ENCODE measurements around the gene MYL12A.

The MYL12A gene

DNA sequence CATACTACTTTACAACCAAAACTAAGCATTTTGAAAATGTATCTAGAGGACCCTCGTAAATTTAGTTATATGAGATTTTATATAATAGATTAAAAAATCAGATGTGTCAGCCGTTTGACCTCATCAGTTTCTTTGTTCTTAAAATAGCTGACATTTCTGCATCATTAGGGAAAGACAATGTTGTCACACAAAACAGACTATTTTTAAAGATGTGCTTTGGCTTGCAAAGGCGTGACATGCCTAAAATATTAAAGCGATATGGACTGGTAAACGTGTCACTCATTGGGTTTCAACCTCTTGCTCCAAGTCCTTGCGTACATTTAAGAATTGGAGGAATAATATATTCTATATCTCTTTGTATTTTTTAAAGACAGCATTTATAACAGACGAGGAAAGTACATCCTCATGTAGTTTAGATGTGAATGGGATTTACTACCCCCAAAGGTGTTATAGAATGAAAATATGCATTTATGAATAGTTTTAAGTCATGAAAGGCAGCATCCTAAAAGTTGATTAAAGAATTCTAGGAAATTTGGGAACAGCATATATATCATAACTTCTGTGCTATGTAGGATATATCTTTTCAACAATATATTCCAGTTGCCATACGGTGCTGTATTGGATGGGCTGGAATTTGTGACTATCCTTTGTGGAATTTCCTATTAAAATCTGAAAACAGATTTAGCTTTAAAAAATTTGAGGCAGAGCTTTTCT lies 3.8 kb downstream of the MYL12A start:
- ChIA-PET CTCF (no interaction called here), POLR2A (no interaction called here)
- no peak for TF ChIP-seq SP1 (IDR thresholded peaks at IDR 0.05)
- TF ChIP-seq LEF1 (IDR thresholded peaks at IDR 0.05; ENCODE audit: borderline replicate concordance) = no peak
- no peak for TF ChIP-seq FOXK2 (IDR thresholded peaks at IDR 0.05)
- no peak for TF ChIP-seq NFRKB (IDR thresholded peaks at IDR 0.05)
- TF ChIP-seq SUZ12 (IDR thresholded peaks at IDR 0.05) = no peak
- TF ChIP-seq FOXM1 (IDR thresholded peaks at IDR 0.05; ENCODE audit: borderline replicate concordance) = no peak
- no peak for TF ChIP-seq FOXA1 (IDR thresholded peaks at IDR 0.05)
- TF ChIP-seq ARNT (IDR thresholded peaks at IDR 0.05) = no peak
- TF ChIP-seq TARDBP (IDR thresholded peaks at IDR 0.05) = no peak
- no peak for DNase-seq (ENCODE audit: extremely low spot score)

- POLR2A ChIA-PET = no interaction called here
- no peak for DNase-seq (ENCODE audit: extremely low spot score)
- CTCF ChIA-PET = no interaction called here
- TF ChIP-seq FOXK2 (IDR thresholded peaks at IDR 0.05) (no peak), TARDBP (IDR thresholded peaks at IDR 0.05) (no peak), ELF4 (IDR thresholded peaks at IDR 0.05) (no peak), ZNF384 (IDR thresholded peaks at IDR 0.05) (no peak), L3MBTL2 (conservative IDR thresholded peaks at IDR 0.05) (no peak), FOXA1 (IDR thresholded peaks at IDR 0.05) (no peak), ARNT (IDR thresholded peaks at IDR 0.05) (no peak), FOXM1 (IDR thresholded peaks at IDR 0.05; ENCODE audit: borderline replicate concordance) (no peak), LEF1 (IDR thresholded peaks at IDR 0.05; ENCODE audit: borderline replicate concordance) (no peak), SUZ12 (IDR thresholded peaks at IDR 0.05) (no peak), CTBP1 (IDR thresholded peaks at IDR 0.05; ENCODE audit: borderline replicate concordance) (no peak), SP1 (IDR thresholded peaks at IDR 0.05) (no peak), NFRKB (IDR thresholded peaks at IDR 0.05) (no peak)
- TF ChIP-seq, protein P1, sequence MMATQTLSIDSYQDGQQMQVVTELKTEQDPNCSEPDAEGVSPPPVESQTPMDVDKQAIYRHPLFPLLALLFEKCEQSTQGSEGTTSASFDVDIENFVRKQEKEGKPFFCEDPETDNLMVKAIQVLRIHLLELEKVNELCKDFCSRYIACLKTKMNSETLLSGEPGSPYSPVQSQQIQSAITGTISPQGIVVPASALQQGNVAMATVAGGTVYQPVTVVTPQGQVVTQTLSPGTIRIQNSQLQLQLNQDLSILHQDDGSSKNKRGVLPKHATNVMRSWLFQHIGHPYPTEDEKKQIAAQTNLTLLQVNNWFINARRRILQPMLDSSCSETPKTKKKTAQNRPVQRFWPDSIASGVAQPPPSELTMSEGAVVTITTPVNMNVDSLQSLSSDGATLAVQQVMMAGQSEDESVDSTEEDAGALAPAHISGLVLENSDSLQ (IDR thresholded peaks at IDR 0.05) = no peak
Measured at GRCh38 chr18:3251963-3252277, 4.3 kb downstream of the MYL12A start.

DNA sequence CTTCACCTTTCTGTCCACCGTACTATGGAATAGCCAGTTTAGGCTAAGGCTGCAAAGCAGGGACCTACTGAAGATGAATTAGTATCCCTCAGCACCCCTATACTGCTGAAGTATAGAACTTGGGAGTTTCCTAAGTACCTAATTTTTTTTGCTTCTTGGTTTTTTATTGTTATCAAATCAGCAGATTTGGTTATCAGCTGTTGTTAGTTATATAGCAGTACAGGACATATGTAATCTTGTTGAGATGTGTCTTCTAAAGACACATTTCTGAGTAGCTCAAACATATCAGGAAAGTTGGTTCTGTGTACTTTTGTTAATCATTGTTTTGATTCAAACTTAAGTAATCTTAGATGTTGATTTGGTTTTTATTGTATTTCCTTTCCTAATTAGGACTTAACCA lies 5.2 kb downstream of the MYL12A start:
- CTCF ChIA-PET = interaction anchor here (0.6 kb wide), 1 partner anchor 538 kb away, joined by 3 read pairs; no protein-coding TSS in a partner anchor
- TF ChIP-seq FOXK2 (IDR thresholded peaks at IDR 0.05) = no peak
- no peak for TF ChIP-seq ARNT (IDR thresholded peaks at IDR 0.05)
- no peak for TF ChIP-seq CTBP1 (IDR thresholded peaks at IDR 0.05; ENCODE audit: borderline replicate concordance)
- TF ChIP-seq L3MBTL2 (conservative IDR thresholded peaks at IDR 0.05) = no peak
- TF ChIP-seq SP1 (IDR thresholded peaks at IDR 0.05) = no peak
- TF ChIP-seq NFRKB (IDR thresholded peaks at IDR 0.05) = no peak
- no peak for DNase-seq (ENCODE audit: extremely low spot score)
- POLR2A ChIA-PET = no interaction called here

DNA sequence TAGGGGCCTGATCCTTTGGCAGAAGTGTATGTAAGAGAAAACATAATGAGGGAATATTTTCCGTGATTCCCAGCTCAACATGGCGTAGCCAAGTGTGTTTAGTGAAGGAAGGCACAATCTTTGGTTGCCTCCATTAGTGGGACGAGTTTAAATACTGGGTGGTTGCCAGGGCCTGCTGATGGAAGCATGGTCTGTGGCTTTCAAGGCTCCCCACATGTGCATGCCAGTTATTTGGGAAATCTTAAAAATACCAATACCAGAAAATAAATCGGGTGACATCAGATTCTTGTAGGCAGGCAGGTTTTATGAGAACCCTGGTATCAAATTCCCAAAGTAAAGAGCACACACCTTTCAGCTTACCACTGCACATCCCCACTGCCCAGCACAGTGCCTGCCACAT lies 7.1 kb downstream of the MYL12A start:
- no peak for DNase-seq (ENCODE audit: extremely low spot score)
- TF ChIP-seq FOXM1 (IDR thresholded peaks at IDR 0.05; ENCODE audit: borderline replicate concordance) (no peak), SP1 (IDR thresholded peaks at IDR 0.05) (no peak), LEF1 (IDR thresholded peaks at IDR 0.05; ENCODE audit: borderline replicate concordance) (no peak)
- ChIA-PET CTCF (no interaction called here), POLR2A (no interaction called here)

DNA sequence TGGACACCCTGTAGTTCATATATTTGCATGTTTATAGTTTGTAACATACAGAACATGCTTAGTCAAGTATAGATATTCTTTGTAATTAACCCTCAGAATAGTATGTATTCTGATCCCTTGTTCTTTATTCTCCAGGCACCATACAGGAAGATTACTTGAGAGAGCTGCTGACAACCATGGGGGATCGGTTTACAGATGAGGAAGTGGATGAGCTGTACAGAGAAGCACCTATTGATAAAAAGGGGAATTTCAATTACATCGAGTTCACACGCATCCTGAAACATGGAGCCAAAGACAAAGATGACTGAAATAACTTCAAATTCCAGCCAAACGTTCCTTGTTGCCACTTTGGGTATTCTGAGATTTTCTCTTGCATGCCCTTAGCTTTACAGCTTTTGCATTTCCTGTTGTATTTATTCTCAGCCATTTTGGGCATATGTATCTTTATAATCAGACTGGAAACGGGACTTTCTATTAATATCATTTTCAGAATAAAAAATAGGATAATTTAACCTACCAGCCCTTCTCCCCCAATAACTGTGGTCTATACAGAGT lies 8.1 kb downstream of the MYL12A start:
- TF ChIP-seq NFRKB (IDR thresholded peaks at IDR 0.05) (no peak), HDGF (IDR thresholded peaks at IDR 0.05; ENCODE audit: borderline replicate concordance) (no peak), BHLHE40 (IDR thresholded peaks at IDR 0.05; ENCODE audit: borderline replicate concordance) (no peak), FOXK2 (IDR thresholded peaks at IDR 0.05) (no peak), CTBP1 (IDR thresholded peaks at IDR 0.05; ENCODE audit: borderline replicate concordance) (no peak), SUZ12 (IDR thresholded peaks at IDR 0.05) (no peak), L3MBTL2 (conservative IDR thresholded peaks at IDR 0.05) (no peak), FOXM1 (IDR thresholded peaks at IDR 0.05; ENCODE audit: borderline replicate concordance) (no peak)
- TF ChIP-seq, protein P1 (IDR thresholded peaks at IDR 0.05) = no peak
- no peak for DNase-seq (ENCODE audit: extremely low spot score)
- POLR2A ChIA-PET = no interaction called here
- CTCF ChIA-PET = no interaction called here

DNA sequence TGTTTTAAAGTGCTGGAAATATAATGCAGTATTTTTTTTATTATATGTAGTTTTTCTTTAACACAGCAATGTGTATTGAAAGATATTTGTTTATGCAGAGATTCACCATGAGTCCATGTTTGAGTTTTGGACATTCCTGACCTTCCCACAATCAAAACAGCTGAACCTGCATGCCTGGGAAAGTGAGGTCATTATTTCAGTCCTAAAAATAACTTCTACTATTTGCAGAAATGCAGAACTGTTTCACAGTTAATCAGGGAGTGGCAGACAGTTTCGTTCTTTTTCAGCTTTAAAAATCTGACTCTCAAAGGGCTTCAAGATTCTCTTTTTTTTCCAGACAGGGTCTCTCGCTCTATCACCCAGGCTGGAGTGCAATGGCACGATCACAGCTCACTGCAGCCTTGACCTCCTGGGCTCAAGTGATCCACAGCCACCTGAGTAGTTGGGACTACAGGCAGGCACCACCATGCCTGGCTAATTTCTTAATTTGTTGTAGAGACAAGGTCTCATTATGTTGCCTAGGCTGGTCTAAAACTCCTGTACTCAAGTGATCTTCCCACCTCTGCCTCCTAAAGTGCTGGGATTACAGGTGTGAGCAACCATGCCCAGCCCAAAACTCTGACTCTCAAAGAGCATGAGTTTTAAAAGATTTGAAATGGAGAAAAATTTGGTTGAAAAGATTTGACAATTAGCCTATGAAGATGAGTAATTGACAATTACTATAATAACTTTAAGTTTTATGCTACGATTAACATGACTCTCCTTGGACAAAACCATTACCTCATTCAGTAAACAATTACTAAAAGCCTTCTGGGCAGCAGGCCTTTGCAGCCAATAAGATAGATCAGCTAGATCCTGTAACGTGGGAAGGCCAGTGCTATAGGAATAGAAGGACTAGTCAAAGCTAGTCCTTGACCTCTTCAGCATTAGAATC lies 9.4 kb downstream of the MYL12A start:
- ChIA-PET CTCF (no interaction called here), POLR2A (interaction anchor here (0.6 kb wide), 1 partner anchor 407 kb away, joined by 3 read pairs; no protein-coding TSS in a partner anchor)
- DNase-seq (ENCODE audit: extremely low spot score) = no peak
- no peak for TF ChIP-seq FOXA1 (IDR thresholded peaks at IDR 0.05)
- TF ChIP-seq FOXM1 (IDR thresholded peaks at IDR 0.05; ENCODE audit: borderline replicate concordance) = no peak
- no peak for TF ChIP-seq SP1 (IDR thresholded peaks at IDR 0.05)
- no peak for TF ChIP-seq SUZ12 (IDR thresholded peaks at IDR 0.05)
- no peak for TF ChIP-seq L3MBTL2 (conservative IDR thresholded peaks at IDR 0.05)
- TF ChIP-seq ZNF384 (IDR thresholded peaks at IDR 0.05) = no peak
- TF ChIP-seq HDGF (IDR thresholded peaks at IDR 0.05; ENCODE audit: borderline replicate concordance) = no peak
- TF ChIP-seq FOXK2 (IDR thresholded peaks at IDR 0.05) = no peak
- no peak for TF ChIP-seq ARNT (IDR thresholded peaks at IDR 0.05)
- TF ChIP-seq, protein P1 (IDR thresholded peaks at IDR 0.05) = no peak
- no peak for TF ChIP-seq BHLHE40 (IDR thresholded peaks at IDR 0.05; ENCODE audit: borderline replicate concordance)
- no peak for TF ChIP-seq CTBP1 (IDR thresholded peaks at IDR 0.05; ENCODE audit: borderline replicate concordance)
- no peak for TF ChIP-seq NFRKB (IDR thresholded peaks at IDR 0.05)
- no peak for TF ChIP-seq TARDBP (IDR thresholded peaks at IDR 0.05)
- no peak for TF ChIP-seq LEF1 (IDR thresholded peaks at IDR 0.05; ENCODE audit: borderline replicate concordance)
- no peak for TF ChIP-seq ELF4 (IDR thresholded peaks at IDR 0.05)

Measured in HEK293T (cell line).